Stimulated activated CD8-positive, alpha-beta memory T cell treated with anti-CD3 and anti-CD28 coated beads, Interleukin-7, amount 100 ng/mL, for 4 hours (primary cell): Measurements from ENCODE around the gene MOGAT1.

ENCODE experiments used
- DNase-seq, 2 donors: peaks; one replicate each; pipeline ENCODE4 v3.0.0-alpha.2; 2020; ENCODE audit warnings: low read depth in 2 of 2

Gene MOGAT1, protein sequence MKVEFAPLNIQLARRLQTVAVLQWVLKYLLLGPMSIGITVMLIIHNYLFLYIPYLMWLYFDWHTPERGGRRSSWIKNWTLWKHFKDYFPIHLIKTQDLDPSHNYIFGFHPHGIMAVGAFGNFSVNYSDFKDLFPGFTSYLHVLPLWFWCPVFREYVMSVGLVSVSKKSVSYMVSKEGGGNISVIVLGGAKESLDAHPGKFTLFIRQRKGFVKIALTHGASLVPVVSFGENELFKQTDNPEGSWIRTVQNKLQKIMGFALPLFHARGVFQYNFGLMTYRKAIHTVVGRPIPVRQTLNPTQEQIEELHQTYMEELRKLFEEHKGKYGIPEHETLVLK

DNA sequence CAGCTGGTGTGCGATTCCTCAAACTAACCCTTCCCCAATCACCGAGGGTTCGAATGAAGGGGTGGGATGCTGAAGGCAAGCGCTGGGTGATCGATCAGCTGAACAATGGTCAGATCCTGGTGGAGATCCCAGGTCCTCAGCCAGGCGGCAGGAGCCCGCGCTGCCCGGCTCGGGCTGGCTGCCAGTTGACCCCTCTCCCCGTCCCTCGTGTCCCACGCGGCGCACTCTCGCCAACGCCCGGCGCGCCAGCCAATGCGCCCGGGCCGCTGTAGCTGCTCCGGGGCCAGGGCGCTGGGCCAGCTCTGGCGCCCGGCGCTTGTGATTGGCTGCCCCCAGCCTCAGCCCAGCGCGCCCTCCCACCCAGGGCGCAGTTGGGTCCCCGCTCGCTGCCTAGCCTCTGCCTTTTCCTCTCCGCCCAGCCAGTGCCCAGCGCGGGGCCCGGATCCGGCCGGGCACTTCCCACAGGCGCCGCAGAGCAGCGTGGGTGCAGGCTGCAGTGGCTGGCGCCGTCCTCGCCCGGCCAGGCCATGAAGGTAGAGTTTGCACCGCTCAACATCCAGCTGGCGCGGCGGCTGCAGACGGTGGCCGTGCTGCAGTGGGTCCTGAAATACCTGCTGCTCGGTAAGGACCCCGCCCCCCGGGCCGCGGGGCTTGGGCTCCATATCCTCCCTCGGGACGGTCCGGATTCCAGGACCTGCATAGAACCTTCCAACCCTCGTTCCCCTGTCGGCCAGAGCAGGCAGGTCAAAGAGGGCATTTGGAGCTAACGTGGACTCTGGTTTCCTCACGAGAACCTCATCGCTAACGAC is at the start of gene MOGAT1:
Gene MOGAT1 (plus strand): TSS at position 400 of the 809 bp plus-strand sequence. CDS start 128 bp downstream, at position 528.
- DNase-seq: no peak

DNA sequence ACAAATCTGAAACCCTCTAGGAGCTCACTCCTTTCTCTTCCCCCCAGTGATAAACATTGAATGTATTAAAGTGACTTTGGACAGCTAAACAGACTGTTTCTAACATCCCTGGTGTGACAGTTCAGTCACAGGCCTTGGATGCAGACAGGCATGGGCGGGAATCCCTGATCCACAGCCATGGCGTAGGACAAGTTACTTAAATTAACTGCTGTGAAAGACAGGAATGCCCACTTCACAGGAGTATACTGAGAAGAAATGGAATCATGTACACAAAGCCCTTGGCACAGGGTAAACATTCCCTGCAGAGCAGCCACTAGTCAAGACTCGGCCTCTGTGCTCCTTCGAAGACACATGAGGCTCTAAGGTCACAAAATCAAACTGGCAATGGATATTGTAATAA is 49.6 kb upstream of the MOGAT1 start:
- no peak for DNase-seq

DNA sequence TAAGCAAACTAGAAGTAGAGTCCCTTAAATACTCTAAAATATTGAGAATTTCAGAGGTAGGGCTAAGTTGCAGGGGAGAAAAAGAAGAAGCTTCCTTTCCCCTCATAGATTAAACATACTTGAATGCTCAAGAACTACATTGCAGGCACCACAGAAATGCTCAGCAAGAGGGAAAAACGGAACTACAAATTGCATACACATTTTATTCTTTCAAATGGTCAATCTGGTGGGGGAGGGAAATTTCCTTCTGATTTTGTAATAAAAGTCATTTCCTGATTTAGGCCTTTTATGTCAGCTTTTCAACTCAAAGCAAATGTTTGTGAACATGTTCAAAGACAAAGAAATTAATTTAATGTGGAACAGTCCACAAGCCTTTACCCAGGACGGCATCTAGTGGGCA is 48.5 kb upstream of the MOGAT1 start:
- no peak for DNase-seq

DNA sequence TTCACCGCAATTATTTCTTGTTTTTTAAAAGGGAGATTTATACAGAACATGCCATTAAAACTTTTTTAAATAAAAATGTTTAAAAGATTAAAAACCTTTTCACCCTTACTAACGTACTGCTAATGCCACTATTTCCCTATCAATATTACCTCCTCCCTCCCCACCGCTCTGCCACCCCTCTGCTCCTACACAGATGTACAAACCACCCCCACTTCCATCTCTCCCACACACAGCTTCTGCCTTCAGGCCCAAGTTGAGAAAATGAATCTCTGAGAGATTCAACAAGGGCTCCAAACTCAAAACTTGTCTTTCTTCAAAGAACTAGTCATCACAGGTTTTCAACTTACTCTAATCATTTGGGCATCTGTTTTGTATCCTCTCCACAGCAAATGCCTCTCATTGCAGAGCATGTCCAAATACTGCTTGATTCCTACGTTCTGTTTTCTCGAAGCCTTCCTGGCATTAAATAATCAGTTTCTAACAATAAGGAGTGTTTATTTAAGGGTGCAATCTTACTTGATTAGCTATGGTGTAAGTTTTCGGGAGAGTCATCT is 47.6 kb upstream of the MOGAT1 start:
- DNase-seq: no peak

DNA sequence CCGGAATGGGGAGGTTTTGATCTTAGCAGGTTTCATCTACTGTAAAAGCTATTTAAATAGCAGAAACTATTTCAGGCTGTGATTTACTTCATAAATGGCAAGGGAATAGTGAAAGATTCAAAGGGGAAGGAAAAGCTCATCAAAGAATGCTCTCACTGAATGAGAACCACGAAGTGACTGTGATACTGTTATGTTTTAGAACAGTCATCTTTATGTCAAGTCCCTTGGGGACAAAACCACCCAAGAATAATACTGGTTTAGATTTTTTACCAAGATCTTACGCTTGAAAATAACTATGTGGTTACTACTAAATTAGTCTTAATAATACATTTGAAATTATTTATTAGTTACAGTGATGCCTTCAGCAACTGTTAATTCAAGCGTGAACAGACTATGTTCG is 43.7 kb upstream of the MOGAT1 start:
- no peak for DNase-seq

DNA sequence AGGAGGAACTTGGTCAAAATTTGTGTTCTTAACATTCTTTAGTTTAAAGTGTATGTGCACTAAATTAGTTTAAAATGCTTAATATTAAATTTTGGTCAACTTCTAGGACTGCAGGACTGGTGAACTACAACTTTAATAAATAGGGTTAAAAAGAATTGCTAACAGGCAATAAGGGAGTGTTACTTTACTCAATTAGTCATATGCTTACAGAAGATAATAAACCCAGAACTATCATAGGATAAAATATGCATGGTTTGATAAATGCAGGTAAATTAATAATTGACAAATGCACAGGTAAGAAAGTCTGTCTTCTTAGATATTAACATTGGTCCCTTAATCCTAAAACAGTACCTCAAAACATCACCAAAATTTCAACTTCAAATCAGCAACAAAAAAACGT is 36.2 kb upstream of the MOGAT1 start:
- DNase-seq: no peak

DNA sequence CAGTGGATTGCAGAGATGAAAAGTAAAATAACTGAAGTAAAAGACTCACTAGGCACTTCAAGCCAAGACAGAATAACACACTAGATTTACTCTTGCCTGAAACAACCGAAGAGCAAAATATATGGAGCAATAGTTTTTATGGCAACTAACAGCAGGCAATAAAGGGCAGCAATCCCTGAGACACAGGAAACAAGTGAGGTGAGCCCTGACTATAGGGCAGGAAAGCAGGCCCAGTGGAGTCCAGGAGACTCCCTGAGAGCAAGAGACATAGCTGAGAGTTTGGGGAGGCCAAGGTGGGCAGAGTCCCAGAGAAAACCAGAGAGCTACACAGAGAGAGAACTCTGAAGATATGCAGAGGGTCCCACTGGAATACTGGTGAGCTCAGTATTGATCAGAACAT is 34.4 kb upstream of the MOGAT1 start:
- DNase-seq: no peak

DNA sequence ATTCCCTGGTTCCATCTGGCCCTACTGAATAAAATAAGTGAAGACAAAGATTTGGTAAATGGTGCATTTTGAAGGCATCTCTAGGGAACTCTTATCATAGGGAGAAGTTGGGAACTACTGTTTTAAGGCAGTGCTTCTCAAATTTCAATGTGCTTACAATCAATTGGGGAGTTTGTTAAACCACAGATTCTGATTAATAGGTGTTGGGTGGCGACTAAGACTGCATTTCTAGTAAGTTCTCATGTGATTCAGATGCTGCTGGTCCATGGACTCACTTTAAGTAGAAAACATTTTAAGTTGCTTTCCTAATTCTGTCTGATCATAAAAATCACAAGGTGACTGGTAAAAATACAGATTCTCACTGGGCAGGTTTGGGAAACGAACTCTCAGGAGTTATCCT is 30.1 kb upstream of the MOGAT1 start:
- no peak for DNase-seq

DNA sequence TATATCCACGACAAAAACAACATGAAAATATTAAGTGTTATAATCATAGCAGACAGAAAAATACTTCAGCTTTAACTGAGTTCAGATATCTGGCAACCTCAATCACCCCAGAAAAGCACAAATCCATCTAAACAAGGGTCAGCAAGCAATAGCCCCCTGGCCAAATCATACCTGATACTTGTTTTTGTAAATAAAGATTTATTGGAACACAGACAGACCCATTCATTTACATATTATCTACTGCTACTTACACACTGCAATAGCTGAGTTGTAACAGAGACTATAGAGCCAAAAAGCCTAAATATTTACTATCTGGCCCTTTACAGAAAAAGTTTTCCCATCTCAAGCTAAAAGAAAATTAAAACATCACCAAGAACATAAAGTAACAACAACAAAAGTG is 28.3 kb upstream of the MOGAT1 start:
- DNase-seq: no peak

DNA sequence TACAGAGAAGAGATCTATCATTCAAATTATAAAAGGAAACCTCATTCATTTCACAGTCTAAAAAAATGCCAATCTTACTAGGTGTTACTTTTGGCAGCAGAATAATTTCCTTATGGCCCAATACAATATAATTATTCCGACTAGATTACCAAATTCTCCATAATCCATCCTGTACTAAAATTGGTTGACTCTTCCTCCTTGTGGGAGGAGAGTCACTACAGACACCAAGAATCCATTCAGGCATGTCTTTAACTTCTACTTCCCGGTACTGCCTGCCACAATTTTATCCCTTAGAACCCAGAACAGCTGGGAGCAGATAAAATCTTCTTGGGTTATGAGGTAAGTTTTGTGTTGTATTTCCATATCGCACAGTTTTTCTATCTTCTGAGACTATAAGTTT is 25.4 kb upstream of the MOGAT1 start:
- no peak for DNase-seq

DNA sequence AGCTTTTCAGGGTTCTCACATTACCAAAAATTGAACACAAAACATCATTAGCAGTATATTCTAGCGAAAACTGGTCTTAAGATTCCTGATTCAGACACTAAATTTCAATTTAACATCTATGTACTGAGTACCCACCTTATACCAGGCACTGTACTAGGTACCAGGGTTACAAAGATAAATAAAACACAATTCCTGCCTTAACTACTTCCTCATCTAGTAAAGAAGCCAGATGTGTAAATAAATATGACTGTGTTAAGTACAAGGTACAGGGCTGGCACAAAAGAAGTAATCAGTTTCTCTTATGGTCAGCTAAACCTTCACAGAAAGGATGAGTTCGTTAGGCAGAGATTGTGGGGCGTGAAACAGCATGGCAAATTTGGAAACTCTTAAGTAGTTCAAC is 21.7 kb upstream of the MOGAT1 start:
- DNase-seq: no peak

DNA sequence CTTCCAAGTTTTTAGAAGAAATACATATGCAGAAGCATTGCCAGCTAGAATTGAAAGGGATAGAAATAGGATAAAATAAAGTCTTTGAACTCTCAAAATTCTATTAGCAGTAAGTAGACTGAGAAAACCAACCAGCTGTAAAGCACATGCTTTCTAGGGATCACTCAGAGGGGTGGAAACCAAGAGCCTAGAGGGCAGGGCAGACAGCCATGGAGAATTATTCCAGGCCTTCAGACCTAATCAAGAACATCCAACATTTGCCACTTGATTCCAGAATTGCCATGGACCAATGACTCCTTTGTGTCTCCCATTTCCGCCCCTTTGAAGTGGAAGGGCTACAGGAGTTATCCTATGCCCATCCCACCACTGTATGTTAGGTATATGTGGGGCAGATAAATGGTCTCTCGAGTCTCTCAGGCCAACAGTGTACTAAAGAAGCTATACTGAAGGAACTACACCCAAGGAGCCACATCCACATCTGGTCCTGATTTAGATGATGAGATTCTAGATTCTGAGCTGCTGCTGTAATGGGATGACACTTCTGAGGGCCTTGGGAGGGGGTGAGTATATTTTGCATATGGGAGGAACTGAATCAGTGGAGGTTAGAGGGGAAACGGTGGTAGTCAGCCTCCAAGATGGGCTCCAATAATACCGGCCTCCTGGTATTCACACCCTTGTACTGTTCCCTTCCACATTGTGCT is 19.6 kb upstream of the MOGAT1 start:
- no peak for DNase-seq

DNA sequence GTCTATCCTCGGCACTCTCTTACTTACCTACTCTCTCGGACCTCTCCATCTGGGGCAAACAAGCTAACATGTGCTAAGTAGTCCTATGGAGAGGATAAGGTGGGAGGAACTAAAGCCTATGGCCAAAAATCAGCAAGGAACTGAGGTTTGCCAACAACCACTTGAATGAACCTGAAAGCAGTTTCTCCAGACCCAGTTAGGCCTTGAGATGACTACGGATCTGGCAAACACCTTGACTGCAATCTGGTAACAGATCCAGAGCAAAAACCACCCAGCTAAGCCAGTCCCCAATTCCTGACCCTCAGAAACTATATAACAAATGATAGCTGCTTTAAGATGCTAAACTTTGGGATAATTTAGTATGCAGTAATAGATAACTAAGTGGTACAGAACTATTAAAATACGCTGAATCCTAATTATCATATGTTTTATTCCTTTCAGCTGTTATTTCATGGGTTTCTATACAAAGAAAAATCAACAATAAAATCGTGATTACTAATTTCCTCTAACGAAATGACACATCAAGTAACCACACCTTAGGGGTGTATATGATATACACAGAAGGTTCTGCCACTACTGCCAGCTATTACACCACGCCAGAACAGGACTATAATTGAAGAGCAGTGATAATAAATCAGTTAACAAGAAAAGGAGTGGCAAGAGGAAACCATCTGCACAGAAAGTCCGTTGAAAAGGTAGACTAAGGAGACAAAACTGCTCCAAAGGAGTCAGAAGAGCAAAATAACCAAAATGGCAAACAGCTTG is 18.8 kb upstream of the MOGAT1 start:
- DNase-seq: no peak

DNA sequence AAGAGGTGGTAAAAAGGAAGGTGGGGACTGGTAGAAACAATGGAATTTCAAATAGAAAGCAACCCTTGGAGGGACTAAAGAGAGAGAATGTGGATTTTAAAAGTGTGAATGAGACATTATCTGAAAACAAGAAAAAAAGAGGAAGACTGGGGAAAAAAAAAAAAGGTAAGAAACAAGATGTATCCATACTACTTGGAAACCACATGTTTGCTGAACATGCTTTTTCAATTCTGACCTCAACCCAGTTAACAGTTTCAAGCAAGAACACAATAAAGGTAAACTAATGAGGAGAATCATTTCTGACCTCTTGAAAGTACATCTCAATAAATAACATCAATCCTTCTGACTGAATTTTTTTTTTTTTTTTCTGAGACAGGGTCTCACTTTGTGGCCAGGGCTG is 18.2 kb upstream of the MOGAT1 start:
- no peak for DNase-seq

DNA sequence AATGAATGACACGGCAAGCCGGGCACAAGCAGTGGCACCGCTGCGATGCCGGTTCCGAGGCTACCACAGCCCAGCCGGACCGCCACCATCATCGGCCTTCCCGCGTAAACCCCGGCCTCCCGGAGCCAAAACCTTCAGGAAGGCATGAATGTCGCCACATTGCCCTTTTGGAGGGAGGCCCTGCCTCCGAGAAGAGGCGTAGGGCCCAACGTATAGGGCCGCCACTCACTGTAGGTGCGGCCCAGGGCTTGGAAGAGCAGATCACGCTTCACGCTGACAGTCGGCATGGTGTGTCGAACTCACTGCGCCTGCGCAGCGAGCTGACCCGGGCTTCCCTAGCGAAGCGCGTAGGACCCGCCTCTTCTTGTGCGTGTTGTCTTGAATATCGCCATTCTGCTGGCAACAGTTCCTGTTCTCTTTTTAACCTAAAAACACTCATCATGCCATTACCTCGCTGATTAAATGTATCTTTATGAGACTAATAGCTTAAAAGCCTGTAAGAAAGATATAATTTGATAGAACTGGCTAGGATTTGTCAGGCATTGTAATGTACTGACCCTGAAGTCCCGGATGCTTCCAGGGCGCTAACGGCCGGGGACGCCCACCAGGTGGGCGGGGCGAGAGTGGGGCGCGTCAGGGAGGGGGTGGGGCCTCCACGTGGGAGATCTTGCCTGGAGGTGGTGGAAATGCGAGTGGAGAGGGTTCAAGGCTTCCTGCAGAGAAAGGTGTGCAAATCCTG is 15.5 kb upstream of the MOGAT1 start, which contains the start of gene FARSB:
Gene FARSB (minus strand): TSS at position 306 of the 739 bp plus-strand sequence. CDS start 19 bp downstream, at position 287.
- DNase-seq: peak; percentile 87 to 88

DNA sequence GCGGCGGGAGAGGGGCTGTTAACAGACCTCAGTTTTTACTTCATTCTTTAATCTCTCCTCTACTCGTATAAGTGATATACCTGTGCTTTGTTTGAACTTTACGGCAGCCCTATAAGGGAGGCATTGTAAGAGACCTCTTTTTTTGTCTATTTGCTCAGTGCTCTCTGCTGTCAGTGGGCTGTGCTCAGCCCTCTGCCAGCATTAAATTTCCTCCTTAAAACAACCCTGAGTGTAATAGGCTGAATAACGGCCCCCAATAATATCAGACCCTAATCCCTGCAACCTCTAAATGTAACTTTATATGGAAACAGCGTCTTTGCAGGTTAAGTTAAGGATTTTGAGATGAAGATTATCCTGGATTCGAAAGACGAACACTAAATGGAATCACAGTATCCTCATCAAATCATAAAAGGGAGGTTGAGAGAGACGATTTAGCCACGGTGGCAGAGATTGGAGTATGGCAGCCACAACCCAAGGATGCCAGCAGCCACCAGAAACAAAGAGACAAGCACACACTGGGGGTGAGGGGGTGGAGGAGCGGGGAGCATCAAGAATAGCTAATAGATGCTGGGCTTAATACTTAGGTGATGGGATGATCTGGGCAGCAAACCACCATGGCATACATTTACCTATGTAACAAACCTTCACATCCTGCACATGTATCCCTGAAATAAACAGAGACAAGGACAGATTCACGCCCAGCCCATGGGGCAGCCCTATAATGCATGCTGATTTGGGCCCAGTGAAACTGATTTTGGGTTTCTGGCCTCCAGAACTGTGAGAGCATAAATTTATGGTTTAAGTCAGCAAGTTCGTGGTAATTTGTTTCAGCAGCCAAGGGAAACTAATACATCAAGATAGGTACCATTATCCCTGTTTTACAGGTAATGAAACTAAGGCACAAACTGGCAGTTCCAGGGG is 14.7 kb upstream of the MOGAT1 start:
- DNase-seq: no peak

DNA sequence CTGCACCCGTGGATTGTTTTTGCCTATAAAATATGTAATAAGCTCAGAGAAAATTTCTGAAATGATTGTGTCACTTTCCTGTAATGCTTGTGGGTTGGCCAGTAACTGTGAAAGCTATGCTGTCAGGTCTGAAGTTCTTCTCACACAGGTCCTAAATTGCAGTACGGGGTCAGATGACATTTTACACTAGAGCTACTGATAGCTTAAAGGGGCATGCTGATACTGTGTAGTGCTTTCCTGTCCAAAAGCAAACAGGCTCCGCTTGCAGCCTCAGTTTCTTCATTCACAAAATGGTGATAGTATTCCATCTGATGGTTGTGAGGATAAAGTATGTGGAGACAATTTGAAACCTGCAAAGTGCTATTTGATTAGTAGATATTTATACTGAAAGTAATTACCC is 8.0 kb upstream of the MOGAT1 start:
- DNase-seq: no peak

DNA sequence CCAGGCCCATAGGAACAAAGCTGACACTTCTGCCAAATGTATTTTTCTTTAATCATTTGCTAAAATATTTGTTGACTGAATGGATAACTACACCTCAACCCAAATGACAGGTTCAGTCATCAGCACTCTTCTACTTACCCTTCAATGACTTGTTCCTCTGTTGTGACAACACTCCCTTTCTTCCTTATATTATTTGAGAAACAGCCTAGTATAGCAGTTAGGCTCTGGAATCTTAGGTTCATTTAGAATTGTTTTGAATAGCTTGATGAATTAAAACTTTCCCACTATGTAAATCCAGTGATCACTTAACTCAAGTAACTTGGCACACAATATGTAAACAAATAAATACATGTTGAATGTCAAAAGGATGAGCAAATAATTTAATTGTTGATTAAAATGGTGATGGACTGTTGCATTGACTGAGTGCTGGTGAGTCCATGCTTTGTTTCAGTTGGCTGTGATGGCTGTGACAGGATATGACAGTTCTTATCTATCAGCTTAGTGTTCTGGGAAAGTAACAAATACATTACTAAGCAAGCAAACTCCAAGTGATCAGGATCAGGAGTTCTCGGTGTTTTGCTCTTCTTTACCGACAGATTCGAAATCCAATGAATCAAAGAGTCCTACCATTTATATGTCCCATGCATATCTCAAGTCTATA is 2.8 kb upstream of the MOGAT1 start:
- DNase-seq: no peak

DNA sequence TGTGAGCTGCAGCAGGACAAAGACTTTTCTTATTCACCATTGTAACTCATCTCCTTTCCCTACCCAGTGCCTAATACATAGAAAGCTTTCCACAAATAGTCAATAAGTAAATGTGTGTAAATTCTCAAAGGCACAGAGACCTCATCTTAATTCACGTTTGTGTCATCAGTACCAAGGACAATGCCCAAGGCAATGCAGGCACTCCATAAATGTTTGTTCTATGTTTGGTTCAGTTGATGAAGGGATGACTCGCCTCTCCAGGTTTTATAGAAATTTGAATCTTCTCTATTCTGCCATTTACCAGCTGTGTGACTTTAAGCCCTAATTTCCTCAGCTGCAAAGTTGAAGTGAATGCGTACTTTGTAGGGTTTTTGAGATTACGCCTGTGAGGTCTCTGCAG is 2.1 kb upstream of the MOGAT1 start:
- DNase-seq: no peak
